HFF-Myc (cell line): ENCODE data around the gene MAP4K4.
A peak's percentile ranks its signal among the peaks of the same experiment; 100 is the strongest.

Experiments
- DNase-seq: peaks from one replicate; pipeline ENCODE4 v3.0.0-alpha.2; 2011; ENCODE audit warnings: low read depth; ENCODE audit errors: extremely low read depth
- H3K4me3 ChIP-seq: replicated peaks from 2 replicates; pipeline ENCODE4 v1.5.1; 2011; ENCODE audit warnings: low read depth, mild to moderate bottlenecking, control low read depth, low read length
- TF ChIP-seq, protein P1 (sequence below): IDR thresholded peaks from 2 replicates; pipeline ENCODE4 v1.5.1; 2012; ENCODE audit warnings: mild to moderate bottlenecking, low read depth, low read length, control low read depth; ENCODE audit errors: missing control alignments

The MAP4K4 gene

GRCh38 chr2:101818531-101819451, 121.3 kb downstream of the MAP4K4 start:
- no peak overlapping the region for H3K4me3 ChIP-seq
- DNase-seq, result no peak
- TF ChIP-seq, protein P1, sequence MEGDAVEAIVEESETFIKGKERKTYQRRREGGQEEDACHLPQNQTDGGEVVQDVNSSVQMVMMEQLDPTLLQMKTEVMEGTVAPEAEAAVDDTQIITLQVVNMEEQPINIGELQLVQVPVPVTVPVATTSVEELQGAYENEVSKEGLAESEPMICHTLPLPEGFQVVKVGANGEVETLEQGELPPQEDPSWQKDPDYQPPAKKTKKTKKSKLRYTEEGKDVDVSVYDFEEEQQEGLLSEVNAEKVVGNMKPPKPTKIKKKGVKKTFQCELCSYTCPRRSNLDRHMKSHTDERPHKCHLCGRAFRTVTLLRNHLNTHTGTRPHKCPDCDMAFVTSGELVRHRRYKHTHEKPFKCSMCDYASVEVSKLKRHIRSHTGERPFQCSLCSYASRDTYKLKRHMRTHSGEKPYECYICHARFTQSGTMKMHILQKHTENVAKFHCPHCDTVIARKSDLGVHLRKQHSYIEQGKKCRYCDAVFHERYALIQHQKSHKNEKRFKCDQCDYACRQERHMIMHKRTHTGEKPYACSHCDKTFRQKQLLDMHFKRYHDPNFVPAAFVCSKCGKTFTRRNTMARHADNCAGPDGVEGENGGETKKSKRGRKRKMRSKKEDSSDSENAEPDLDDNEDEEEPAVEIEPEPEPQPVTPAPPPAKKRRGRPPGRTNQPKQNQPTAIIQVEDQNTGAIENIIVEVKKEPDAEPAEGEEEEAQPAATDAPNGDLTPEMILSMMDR, result no peak

- TF ChIP-seq, protein P1, result no peak
- no peak overlapping the region for H3K4me3 ChIP-seq
- no peak for DNase-seq
Observed at GRCh38 chr2:101820519-101820918, 123.0 kb downstream of the MAP4K4 start.

DNA sequence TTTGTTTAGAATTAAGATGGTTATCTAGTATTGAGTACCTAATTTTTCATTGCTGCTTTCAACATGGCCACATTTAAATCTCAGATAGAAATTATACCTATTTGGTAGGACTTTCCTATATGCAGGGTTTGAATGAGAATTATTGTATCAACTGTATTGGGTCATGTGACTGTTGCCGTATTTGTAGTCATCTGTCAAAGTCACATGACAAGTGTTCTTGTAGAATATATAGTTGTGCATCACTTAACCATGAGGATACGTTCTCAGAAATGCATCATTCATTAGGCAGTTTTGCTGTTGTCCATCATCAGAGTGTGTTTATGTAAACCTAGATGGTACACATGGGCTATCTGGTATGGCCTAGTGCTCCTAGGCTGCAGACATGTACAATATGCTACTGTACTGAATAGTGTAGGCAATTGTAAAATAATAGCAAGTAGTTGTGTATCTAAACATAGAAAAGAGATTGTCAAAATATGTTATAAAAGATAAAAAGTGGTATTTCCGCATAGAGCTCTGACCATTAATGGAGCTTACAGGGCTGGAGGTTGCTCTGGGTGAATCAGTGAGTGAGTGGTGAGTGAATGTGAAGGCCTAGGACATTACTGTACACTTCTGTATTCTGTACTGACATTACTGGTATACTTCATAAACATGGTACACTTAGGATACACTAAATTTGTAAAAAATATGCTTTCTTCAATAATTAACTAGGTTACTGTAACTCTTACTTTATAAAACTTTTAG, 123.7 kb downstream of the MAP4K4 start:
- DNase-seq, result no peak

DNA sequence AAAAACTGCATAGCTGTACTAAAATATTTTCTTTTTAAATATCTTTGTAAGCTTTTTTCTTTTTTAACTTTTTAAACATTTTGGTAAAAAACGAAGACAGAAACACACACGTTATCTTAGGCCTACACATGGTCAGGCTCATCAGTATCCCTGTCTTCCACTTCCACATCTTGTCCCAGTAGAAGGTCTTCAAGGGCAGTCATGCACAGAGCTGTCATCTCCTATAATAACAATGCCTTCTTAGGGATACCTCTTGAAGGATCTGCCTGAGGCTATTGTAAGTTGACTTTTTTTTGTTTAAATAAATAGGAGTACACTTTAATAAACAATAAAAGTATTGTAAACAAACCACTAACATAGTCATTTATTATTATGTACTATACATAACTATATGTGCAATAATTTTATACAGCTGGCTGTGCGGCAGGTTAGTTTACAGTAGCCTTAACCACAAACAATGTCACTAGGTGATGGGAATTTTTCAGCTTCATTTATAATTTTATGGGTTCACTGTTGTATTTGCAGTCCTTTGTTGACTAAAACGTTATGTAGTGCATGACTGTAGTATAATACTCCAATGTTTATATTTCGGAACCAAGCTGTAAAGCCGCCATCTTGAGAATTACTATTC, 124.4 kb downstream of the MAP4K4 start:
- H3K4me3 ChIP-seq, result no peak overlapping the region
- DNase-seq, result no peak
- TF ChIP-seq, protein P1, result no peak

More for the DNA sequence above, 123.7 kb downstream of the MAP4K4 start:
- TF ChIP-seq, protein P1, result no peak
- H3K4me3 ChIP-seq, result no peak overlapping the region

DNA sequence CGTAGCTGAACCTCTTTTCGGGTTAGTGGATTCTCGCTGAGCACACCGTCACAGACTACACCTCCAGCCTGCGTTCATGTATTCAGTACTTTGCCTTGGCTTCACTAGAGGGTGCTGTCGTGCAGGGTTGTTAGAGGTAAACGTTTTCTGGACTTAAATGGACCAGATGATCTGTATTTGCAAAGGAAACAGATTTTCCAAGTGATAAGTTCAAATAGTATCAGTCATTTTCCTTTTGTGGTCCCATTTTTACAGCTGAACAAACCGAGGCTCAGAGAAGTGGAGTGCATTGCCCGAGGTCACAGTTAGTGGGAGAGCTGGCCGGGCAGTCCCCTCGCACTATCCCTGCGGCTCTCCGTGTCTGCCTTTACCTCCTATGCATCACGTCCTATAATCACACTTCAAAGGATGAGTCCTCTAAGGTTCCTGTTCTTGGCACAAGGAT, 125.9 kb downstream of the MAP4K4 start:
- no peak for DNase-seq
- TF ChIP-seq, protein P1, result peak; percentile 68

GRCh38 chr2:101823859-101824258, 126.4 kb downstream of the MAP4K4 start:
- TF ChIP-seq, protein P1, result no peak
- no peak overlapping the region for H3K4me3 ChIP-seq
- no peak for DNase-seq

More for the DNA sequence above, 125.9 kb downstream of the MAP4K4 start:
- H3K4me3 ChIP-seq, result no peak overlapping the region
